K562 (cell line): Measurements from ENCODE around the gene PHLDB1. TPM values are rescaled to one million over a fixed set of nuclear protein-coding genes. Genes with fewer than 3 reads are reported as not detected.
A peak's percentile ranks its signal among the peaks of the same experiment; 100 is the strongest.

ENCODE experiments used
- ATAC-seq: fragments of 200-7000 bp; cut with Tn5 transposase; 3 replicates; pipeline ENCODE4 v1.9.1; 2020; ENCODE audit warnings: moderate library complexity
- BruUV-seq: library from RNA; stranded (reverse); fragments of 400-500 nt; replicated peaks from 2 replicates; lab custom pipeline; 2021; lab: Mats Ljungman, UMichigan
- CTCF ChIA-PET: fragments of 300-600 bp; formaldehyde crosslinking; extraction: SDS; loops from one replicate; lab custom pipeline; 2021; ENCODE audit warnings: low intra/inter-chr PET ratio; lab: Yijun Ruan, JAX
- POLR2A ChIA-PET: fragments of 300-600, 350-650 bp; sonication (Branson Sonifier 250); formaldehyde crosslinking; extraction: SDS; loops from one replicate; lab custom pipeline; 2021; ENCODE audit warnings: antibody characterized with exemption, inconsistent platforms; lab: Yijun Ruan, JAX
- DNase-seq, 4 experiments: peaks; one replicate each; pipeline versions ENCODE4 v3.0.0 to v3.0.0-alpha.2; 2011 to 2018; ENCODE audit warnings: low spot score in 3 of 4, mixed read lengths in 3 of 4; ENCODE audit errors: extremely low read depth in 1 of 4
- FAIRE-seq: peaks from 2 replicates; lab custom pipeline; 2011; peaks lifted over from hg19 to GRCh38; lab: Jason Lieb, UNC
- H2AFZ ChIP-seq: 2 replicates; pipeline ENCODE4 v1.6.0; 2011; ENCODE audit warnings: low read depth, low read length, control low read depth, inconsistent platforms
- H3K27ac ChIP-seq: fragments of 200-600 bp; 3 replicates; pipeline ENCODE4 v1.8.0; 2011; ENCODE audit warnings: low read depth, mild to moderate bottlenecking, control low read depth, inconsistent platforms, low read length, moderate library complexity, mixed read lengths; ENCODE audit errors: extremely low read depth
- H3K27me3 ChIP-seq, 2 experiments: fragments of 300-600 bp in 1 of 2; 2 replicates in 1 of 2; 3 replicates in 1 of 2; pipeline versions ENCODE4 v1.6.0 to v1.8.0; 2011; ENCODE audit warnings: inconsistent platforms in 2 of 2, low read length in 2 of 2, mild to moderate bottlenecking in 1 of 2, mixed read lengths in 1 of 2, moderate library complexity in 1 of 2; ENCODE audit not compliant: control insufficient read depth in 2 of 2, insufficient read depth in 2 of 2
- H3K36me3 ChIP-seq: fragments of 300-600 bp; 3 replicates; pipeline ENCODE4 v1.8.0; 2011; ENCODE audit warnings: mild to moderate bottlenecking, low read length, inconsistent platforms; ENCODE audit not compliant: control insufficient read depth, insufficient read depth
- H3K4me1 ChIP-seq, 2 experiments: fragments of 200-600 bp in 1 of 2; replicated peaks in 1 of 2; 2 replicates in 1 of 2; 3 replicates in 1 of 2; pipeline versions ENCODE4 v1.5.1 to v1.8.0; 2011; ENCODE audit warnings: inconsistent platforms in 2 of 2, low read length in 2 of 2, mild to moderate bottlenecking in 1 of 2, mixed read lengths in 1 of 2, moderate library complexity in 1 of 2; ENCODE audit not compliant: control insufficient read depth in 2 of 2, insufficient read depth in 2 of 2
- H3K4me2 ChIP-seq: 2 replicates; pipeline ENCODE4 v1.6.1; 2011; ENCODE audit warnings: low read length, control low read depth, inconsistent platforms, mixed read lengths; ENCODE audit not compliant: insufficient read depth
- H3K4me3 ChIP-seq: fragments of 200-600 bp; sonication (generic), shearing (Covaris generic); 2 replicates; pipeline ENCODE4 v1.5.1; 2016; ENCODE audit warnings: control low read depth, inconsistent platforms
- H3K79me2 ChIP-seq: fragments of 200-600 bp; 3 replicates; pipeline ENCODE4 v1.8.0; 2011; ENCODE audit warnings: low read length, inconsistent platforms; ENCODE audit not compliant: control insufficient read depth, insufficient read depth
- H3K9ac ChIP-seq, 2 experiments: 2 replicates each; pipeline versions ENCODE4 v1.6.0 to v1.6.1; 2011; ENCODE audit warnings: low read depth in 2 of 2, low read length in 2 of 2, control low read depth in 1 of 2, inconsistent platforms in 1 of 2, mild to moderate bottlenecking in 1 of 2, mixed read lengths in 1 of 2; ENCODE audit not compliant: insufficient read depth in 1 of 2
- H3K9me1 ChIP-seq: one replicate; pipeline ENCODE4 v1.6.0; 2011; ENCODE audit warnings: inconsistent platforms, mild to moderate bottlenecking, low read length, moderate library complexity; ENCODE audit not compliant: control insufficient read depth, insufficient read depth
- H3K9me3 ChIP-seq: replicated peaks from 2 replicates; pipeline ENCODE4 v1.5.1; 2011; ENCODE audit warnings: low read depth, low read length, inconsistent platforms; ENCODE audit not compliant: control insufficient read depth, insufficient read depth
- H4K20me1 ChIP-seq: replicated peaks from 2 replicates; pipeline ENCODE4 v1.6.1; 2011; ENCODE audit warnings: low read length, inconsistent platforms, mixed read lengths; ENCODE audit not compliant: control insufficient read depth, insufficient read depth
- GTF2E2 ChIP-seq: fragments of 200-800 bp; sonication (Bioruptor generic); IDR thresholded peaks from 2 replicates; pipeline ENCODE4 v1.6.1; 2016; ENCODE audit warnings: missing genetic modification characterization, missing compliant biosample characterization
- THRAP3 ChIP-seq: fragments of 450-650 bp; IDR thresholded peaks from 2 replicates; pipeline ENCODE4 v1.6.1; 2016; ENCODE audit warnings: mild to moderate bottlenecking, inconsistent platforms, borderline replicate concordance
- VEZF1 ChIP-seq: fragments of 200-800 bp; sonication (Bioruptor generic); IDR thresholded peaks from 2 replicates; pipeline ENCODE4 v1.6.1; 2017; ENCODE audit warnings: missing genetic modification characterization, missing compliant biosample characterization
- ZBTB2 ChIP-seq: fragments of 450-650 bp; IDR thresholded peaks from 2 replicates; pipeline ENCODE4 v1.6.1; 2016; ENCODE audit warnings: antibody characterized with exemption
- WGBS: fragments of 100-300 bp; shearing (Covaris generic); methylation state at CpG from one replicate; pipeline ENCODE4 v1.1.6; 2016; ENCODE audit warnings: low coverage, mixed read lengths; ENCODE audit not compliant: insufficient coverage; ENCODE audit errors: missing lambda C conversion rate; 5-methylcytosine and 5-hydroxymethylcytosine counted together
- in situ Hi-C: fragments of 300-500 bp; cut with MboI; formaldehyde crosslinking; loops from 4 replicates; pipeline ENCODE4 v1.15.0; 2018; ENCODE audit warnings: inconsistent platforms, mixed read lengths
- intact Hi-C: fragments of 100-400 bp; cut with micrococcal nuclease; formaldehyde crosslinking; loops from 2 replicates; pipeline ENCODE4 v1.14.2; 2022
- polyA plus RNA-seq, 8 experiments: library from polyadenylated mRNA; depleted of rRNA in 4 of 8; stranded (reverse) in 5 of 8; unstranded in 3 of 8; fragments of >200 nt; fragmentation: Nextera tagmentation in 2 of 8; fragmentation: Illumina TruSeq in 1 of 8; extraction: Ambion mirVana in 2 of 8; extraction: Trizol in 1 of 8; gene quantifications; 2 replicates each; pipeline versions ENCODE4 v1.2.1 to v1.2.3, GENCODE V29; 2011 to 2014; ENCODE audit warnings: inconsistent platforms in 1 of 8, missing spikeins in 1 of 8
- total RNA-seq, 7 experiments: library from RNA; depleted of rRNA in 6 of 7; stranded (reverse); fragments of >200 nt in 6 of 7; fragmentation: Illumina TruSeq in 2 of 7; extraction: Trizol in 2 of 7; gene quantifications; 2 replicates each; pipeline versions ENCODE4 v1.2.1 to v1.2.3, GENCODE V29; 2011 to 2021; ENCODE audit warnings: low replicate concordance in 1 of 7
- TF ChIP-seq, protein P1 (sequence below): fragments of 450-650 bp; IDR thresholded peaks from 2 replicates; pipeline ENCODE4 v1.6.1; 2017; ENCODE audit warnings: antibody characterized with exemption, mild to moderate bottlenecking
- TF ChIP-seq, protein P2 (sequence below): fragments of 450-650 bp; IDR thresholded peaks from 2 replicates; pipeline ENCODE4 v1.6.1; 2018; ENCODE audit warnings: mild to moderate bottlenecking, low read depth; ENCODE audit not compliant: partially characterized antibody

The PHLDB1 gene
- total and polyA plus RNA-seq, 9 of the 15 experiments (the other 6 are each of a cell fraction or from before 2014, with no cell fraction given) = 2.0 to 28.7 (median 16.2) TPM

- TF ChIP-seq VEZF1 (CRISPR knock-in tag) (peak; percentile 5; the same call in 1 of the 2 replicates), ZBTB2 (peak; percentile 9; the same call in 1 of the 2 replicates), THRAP3 (0 out of 2 replicates have a peak, but pooled peaks have one; percentile 47)
Measured at GRCh38 chr11:118611433-118611795, 4.0 kb downstream of the PHLDB1 start (continued).

DNA sequence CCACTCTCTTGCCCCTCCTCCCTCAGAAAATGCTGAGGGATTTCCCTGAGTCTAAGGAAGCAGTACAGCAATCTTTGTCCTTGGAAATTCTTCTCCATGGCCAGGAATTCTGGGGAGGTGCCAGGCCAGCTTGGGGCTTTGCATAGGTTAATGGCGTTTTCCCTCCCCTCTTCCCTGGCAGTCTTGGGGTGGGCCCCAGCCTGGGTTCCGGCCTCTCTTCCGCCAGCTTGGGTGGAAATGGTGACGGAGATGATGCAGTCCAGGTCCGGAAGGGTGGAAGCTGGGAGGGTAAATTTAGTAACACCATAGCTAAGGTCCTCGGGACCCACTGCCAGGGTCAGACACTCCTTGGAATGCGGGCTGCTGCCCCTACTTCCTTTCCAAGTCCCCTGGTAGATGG, 5.0 kb downstream of the PHLDB1 start:
- Histone ChIP-seq H4K20me1 (no peaks in the 10 kb centered on the region), H3K9ac (peak overlapping the region in 1 of 2 experiments; percentile 78; a peak in 1 of 4 replicates), H3K27ac (no peak overlapping the region), H2AFZ (no peak overlapping the region), H3K27me3 (no peaks in the 10 kb centered on the region), H3K79me2 (peaks cover 10% of the 10 kb centered on the region; the same call in 2 of the 3 replicates), H3K36me3 (peaks cover 22% of the 10 kb centered on the region), H3K9me1 (peaks cover 3% of the 10 kb centered on the region), H3K4me1 (peaks cover 12 to 42% of the 10 kb centered on the region in 2 experiments), H3K9me3 (no peaks in the 10 kb centered on the region), H3K4me3 (no peak overlapping the region), H3K4me2 (no peak overlapping the region)
- CTCF ChIA-PET = no interaction called here
- in situ Hi-C loops (no loop called here), intact Hi-C loops (no loop called here)
- no peak for ATAC-seq
- DNase-seq = no peak
- 82% methylated on average over 7 of the region's 7 CpGs for WGBS
- POLR2A ChIA-PET = interaction anchor here (0.8 to 1.4 kb wide), 2 partner anchors 12 to 19 kb away, joined by 3 to 4 read pairs; no protein-coding TSS in a partner anchor
- BruUV-seq = no TSS peak
- TF ChIP-seq, protein P1, sequence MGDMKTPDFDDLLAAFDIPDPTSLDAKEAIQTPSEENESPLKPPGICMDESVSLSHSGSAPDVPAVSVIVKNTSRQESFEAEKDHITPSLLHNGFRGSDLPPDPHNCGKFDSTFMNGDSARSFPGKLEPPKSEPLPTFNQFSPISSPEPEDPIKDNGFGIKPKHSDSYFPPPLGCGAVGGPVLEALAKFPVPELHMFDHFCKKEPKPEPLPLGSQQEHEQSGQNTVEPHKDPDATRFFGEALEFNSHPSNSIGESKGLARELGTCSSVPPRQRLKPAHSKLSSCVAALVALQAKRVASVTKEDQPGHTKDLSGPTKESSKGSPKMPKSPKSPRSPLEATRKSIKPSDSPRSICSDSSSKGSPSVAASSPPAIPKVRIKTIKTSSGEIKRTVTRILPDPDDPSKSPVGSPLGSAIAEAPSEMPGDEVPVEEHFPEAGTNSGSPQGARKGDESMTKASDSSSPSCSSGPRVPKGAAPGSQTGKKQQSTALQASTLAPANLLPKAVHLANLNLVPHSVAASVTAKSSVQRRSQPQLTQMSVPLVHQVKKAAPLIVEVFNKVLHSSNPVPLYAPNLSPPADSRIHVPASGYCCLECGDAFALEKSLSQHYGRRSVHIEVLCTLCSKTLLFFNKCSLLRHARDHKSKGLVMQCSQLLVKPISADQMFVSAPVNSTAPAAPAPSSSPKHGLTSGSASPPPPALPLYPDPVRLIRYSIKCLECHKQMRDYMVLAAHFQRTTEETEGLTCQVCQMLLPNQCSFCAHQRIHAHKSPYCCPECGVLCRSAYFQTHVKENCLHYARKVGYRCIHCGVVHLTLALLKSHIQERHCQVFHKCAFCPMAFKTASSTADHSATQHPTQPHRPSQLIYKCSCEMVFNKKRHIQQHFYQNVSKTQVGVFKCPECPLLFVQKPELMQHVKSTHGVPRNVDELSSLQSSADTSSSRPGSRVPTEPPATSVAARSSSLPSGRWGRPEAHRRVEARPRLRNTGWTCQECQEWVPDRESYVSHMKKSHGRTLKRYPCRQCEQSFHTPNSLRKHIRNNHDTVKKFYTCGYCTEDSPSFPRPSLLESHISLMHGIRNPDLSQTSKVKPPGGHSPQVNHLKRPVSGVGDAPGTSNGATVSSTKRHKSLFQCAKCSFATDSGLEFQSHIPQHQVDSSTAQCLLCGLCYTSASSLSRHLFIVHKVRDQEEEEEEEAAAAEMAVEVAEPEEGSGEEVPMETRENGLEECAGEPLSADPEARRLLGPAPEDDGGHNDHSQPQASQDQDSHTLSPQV = no peak
- TF ChIP-seq, protein P2, sequence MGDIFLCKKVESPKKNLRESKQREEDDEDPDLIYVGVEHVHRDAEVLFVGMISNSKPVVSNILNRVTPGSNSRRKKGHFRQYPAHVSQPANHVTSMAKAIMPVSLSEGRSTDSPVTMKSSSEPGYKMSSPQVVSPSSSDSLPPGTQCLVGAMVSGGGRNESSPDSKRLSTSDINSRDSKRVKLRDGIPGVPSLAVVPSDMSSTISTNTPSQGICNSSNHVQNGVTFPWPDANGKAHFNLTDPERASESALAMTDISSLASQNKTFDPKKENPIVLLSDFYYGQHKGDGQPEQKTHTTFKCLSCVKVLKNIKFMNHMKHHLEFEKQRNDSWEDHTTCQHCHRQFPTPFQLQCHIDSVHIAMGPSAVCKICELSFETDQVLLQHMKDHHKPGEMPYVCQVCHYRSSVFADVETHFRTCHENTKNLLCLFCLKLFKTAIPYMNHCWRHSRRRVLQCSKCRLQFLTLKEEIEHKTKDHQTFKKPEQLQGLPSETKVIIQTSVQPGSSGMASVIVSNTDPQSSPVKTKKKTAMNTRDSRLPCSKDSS = no peak
- no peak for TF ChIP-seq GTF2E2
- no peak for FAIRE-seq
